ENCODE measurements around the gene LDAF1. TPM values are rescaled to one million over a fixed set of nuclear protein-coding genes. Genes with fewer than 3 reads are reported as not detected.

The LDAF1 gene
- total and polyA plus RNA-seq, 2 donors (not counting 1 experiment from before 2014, with no cell fraction given) = 36.3 to 123 TPM

GRCh38 chr16:21183995-21184394, 25.5 kb downstream of the LDAF1 start:
- Histone ChIP-seq H3K27me3 (ENCODE audit: control insufficient read depth, insufficient read depth, low read length) (no peaks in the 10 kb centered on the region), H3K9me3 (ENCODE audit: control insufficient read depth, insufficient read depth, low read depth, low read length) (no peaks in the 10 kb centered on the region), H3K79me2 (ENCODE audit: control insufficient read depth, insufficient read depth, low read length) (no peaks in the 10 kb centered on the region), H3K4me1 (ENCODE audit: control insufficient read depth, extremely low read depth, insufficient read depth, low read length) (peaks cover 3% of the 10 kb centered on the region), H4K20me1 (ENCODE audit: control insufficient read depth, extremely low read depth, insufficient read depth, low read length) (no peaks in the 10 kb centered on the region), H3K9ac (ENCODE audit: insufficient read depth, low read length) (no peak overlapping the region), H3K4me3 (replicated peaks in 1 of 4; ENCODE audit: control extremely low read depth in 1 of 4, insufficient read depth in 1 of 4, low read depth in 3 of 4, low read length in 4 of 4) (no peak overlapping the region), H3K4me2 (ENCODE audit: extremely low read depth, insufficient read depth, low read length) (no peak overlapping the region), H3K27ac (ENCODE audit: insufficient read depth, low read length) (no peak overlapping the region), H2AFZ (ENCODE audit: low read length) (no peak overlapping the region), H3K36me3 (ENCODE audit: control insufficient read depth, insufficient read depth, low read length) (peaks cover 2% of the 10 kb centered on the region)
- no peak for DNase-seq (ENCODE audit: low read depth in 2 of 2)
- TF ChIP-seq EZH2 (IDR thresholded peaks at IDR 0.05; ENCODE audit: low read length, missing control alignments) (no peak), CTCF (conservative IDR thresholded peaks at IDR 0.05 in 1 of 2, IDR thresholded peaks at IDR 0.05 in 1 of 2; ENCODE audit: low read depth in 1 of 2, low read length in 2 of 2) (no peak)

- no peak for DNase-seq (ENCODE audit: low read depth in 2 of 2)
- Histone ChIP-seq H3K27me3 (ENCODE audit: control insufficient read depth, insufficient read depth, low read length) (no peaks in the 10 kb centered on the region), H3K79me2 (ENCODE audit: control insufficient read depth, insufficient read depth, low read length) (no peaks in the 10 kb centered on the region), H4K20me1 (ENCODE audit: control insufficient read depth, extremely low read depth, insufficient read depth, low read length) (no peaks in the 10 kb centered on the region), H2AFZ (ENCODE audit: low read length) (no peak overlapping the region), H3K9me3 (ENCODE audit: control insufficient read depth, insufficient read depth, low read depth, low read length) (no peaks in the 10 kb centered on the region), H3K27ac (ENCODE audit: insufficient read depth, low read length) (no peak overlapping the region), H3K4me2 (ENCODE audit: extremely low read depth, insufficient read depth, low read length) (no peak overlapping the region), H3K9ac (ENCODE audit: insufficient read depth, low read length) (no peak overlapping the region), H3K36me3 (ENCODE audit: control insufficient read depth, insufficient read depth, low read length) (no peaks in the 10 kb centered on the region), H3K4me3 (replicated peaks in 1 of 4; ENCODE audit: control extremely low read depth in 1 of 4, insufficient read depth in 1 of 4, low read depth in 3 of 4, low read length in 4 of 4) (no peak overlapping the region), H3K4me1 (ENCODE audit: control insufficient read depth, extremely low read depth, insufficient read depth, low read length) (peaks cover 3% of the 10 kb centered on the region)
- no peak for TF ChIP-seq CTCF (conservative IDR thresholded peaks at IDR 0.05 in 1 of 2, IDR thresholded peaks at IDR 0.05 in 1 of 2; ENCODE audit: low read depth in 1 of 2, low read length in 2 of 2)
- no peak for TF ChIP-seq EZH2 (IDR thresholded peaks at IDR 0.05; ENCODE audit: low read length, missing control alignments)
Measured at GRCh38 chr16:21184834-21185233, 26.4 kb downstream of the LDAF1 start.

GRCh38 chr16:21185659-21186325, 27.3 kb downstream of the LDAF1 start:
- Histone ChIP-seq H3K27me3 (ENCODE audit: control insufficient read depth, insufficient read depth, low read length) (no peaks in the 10 kb centered on the region), H3K4me2 (ENCODE audit: extremely low read depth, insufficient read depth, low read length) (no peak overlapping the region), H3K4me3 (replicated peaks in 1 of 4; ENCODE audit: control extremely low read depth in 1 of 4, insufficient read depth in 1 of 4, low read depth in 3 of 4, low read length in 4 of 4) (no peak overlapping the region), H3K27ac (ENCODE audit: insufficient read depth, low read length) (no peak overlapping the region), H4K20me1 (ENCODE audit: control insufficient read depth, extremely low read depth, insufficient read depth, low read length) (no peaks in the 10 kb centered on the region), H2AFZ (ENCODE audit: low read length) (no peak overlapping the region), H3K36me3 (ENCODE audit: control insufficient read depth, insufficient read depth, low read length) (no peaks in the 10 kb centered on the region), H3K4me1 (ENCODE audit: control insufficient read depth, extremely low read depth, insufficient read depth, low read length) (peaks cover 3% of the 10 kb centered on the region), H3K9me3 (ENCODE audit: control insufficient read depth, insufficient read depth, low read depth, low read length) (no peaks in the 10 kb centered on the region), H3K79me2 (ENCODE audit: control insufficient read depth, insufficient read depth, low read length) (no peaks in the 10 kb centered on the region), H3K9ac (ENCODE audit: insufficient read depth, low read length) (no peak overlapping the region)
- TF ChIP-seq CTCF (conservative IDR thresholded peaks at IDR 0.05 in 1 of 2, IDR thresholded peaks at IDR 0.05 in 1 of 2; ENCODE audit: low read depth in 1 of 2, low read length in 2 of 2) (no peak), EZH2 (IDR thresholded peaks at IDR 0.05; ENCODE audit: low read length, missing control alignments) (no peak)
- no peak for DNase-seq (ENCODE audit: low read depth in 2 of 2)
